SW 1271 (cell line): Measurements from ENCODE around the gene EIF3J.
A peak's percentile ranks its signal among the peaks of the same experiment; 100 is the strongest.
"Not testable (repeated sequence)": the region's sequence is repeated elsewhere in the genome, so short reads cannot be mapped to it uniquely, and the experiment has no call there.

Experiments
- DNase-seq, 2 experiments: peaks; one replicate each; lab custom pipeline; 2025; lab: John Stamatoyannopoulos, UW

EIF3J gene

DNA sequence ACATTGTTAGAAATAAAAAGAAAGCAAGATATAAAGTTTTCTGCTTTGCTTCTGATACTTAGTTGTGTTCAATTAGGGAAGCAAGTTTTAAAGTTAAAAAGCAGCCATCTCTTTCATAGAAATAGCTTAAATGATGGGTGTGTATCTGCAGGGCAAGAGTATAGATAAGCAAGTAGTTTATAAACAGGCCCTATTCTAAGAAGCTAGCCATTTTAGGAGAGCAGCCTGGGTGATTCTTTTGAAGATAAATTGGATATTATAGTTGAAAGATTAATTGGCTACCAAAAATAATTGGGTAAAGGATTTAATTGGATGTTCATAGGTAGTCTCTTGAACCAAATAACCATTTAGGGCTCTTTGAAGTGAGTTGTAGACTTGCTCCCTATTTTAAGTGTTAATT lies 5.6 kb downstream of the EIF3J start:
- DNase-seq: no peak

DNA sequence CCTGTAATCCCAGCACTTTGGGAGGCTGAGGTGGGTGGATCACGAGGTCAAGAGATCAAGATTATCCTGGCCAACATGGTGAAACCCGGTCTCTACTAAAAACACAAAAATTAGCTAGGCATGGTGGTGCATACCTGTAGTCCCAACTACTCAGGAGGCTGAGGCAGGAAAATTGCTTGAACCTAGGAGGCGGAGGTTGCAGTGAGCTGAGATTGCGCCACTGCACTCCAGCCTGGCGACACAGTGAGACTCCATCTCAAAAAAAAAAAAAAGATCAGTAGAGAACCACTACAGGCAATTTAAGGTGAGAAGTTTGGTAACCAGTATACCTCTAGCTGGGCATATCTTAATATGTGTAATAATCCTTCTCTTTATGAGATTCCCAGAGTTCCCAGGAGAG lies 7.8 kb downstream of the EIF3J start:
- DNase-seq: not testable (repeated sequence)

DNA sequence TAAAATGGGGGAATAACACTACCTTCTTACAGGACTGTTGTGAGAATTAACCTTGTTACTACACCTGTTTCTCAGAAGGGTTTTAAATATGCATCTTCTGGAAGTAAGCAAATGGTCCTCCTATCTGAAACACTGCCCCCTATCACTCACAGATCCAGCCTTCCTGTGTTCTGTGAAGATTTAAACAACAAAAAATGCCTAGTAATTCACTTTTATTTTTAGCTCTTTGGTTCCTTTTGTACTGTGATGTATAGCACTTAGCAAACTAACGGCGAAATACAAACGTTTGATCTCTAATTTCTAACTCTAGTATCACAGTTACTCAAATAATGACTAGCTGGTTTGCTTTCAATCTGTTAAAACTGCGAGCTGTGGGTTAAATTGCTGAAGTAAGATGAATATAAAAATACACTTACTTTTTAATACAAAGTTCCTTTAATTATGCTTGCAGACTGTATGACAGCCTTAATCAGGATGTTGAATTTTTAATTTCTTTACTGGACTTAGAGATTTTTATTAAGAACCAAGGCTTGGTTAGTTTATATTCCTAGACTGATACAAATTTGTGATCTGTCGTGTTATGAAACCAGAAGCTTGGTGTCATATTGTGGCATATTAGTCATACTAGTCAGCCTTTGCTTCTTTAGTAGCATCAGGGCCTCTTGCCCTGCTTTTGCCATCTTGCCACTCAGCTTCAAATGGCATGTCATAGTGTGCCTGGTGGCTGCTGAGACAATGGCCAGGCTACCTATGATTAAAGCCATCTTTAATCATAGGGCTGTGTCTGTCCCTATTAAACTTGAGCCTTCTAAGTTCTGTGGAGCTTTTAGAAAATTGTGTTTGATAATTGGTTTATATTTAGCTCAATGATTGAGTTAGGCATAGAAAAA lies 9.2 kb downstream of the EIF3J start:
- DNase-seq: peak in 1 of 2 experiments; percentile 16

DNA sequence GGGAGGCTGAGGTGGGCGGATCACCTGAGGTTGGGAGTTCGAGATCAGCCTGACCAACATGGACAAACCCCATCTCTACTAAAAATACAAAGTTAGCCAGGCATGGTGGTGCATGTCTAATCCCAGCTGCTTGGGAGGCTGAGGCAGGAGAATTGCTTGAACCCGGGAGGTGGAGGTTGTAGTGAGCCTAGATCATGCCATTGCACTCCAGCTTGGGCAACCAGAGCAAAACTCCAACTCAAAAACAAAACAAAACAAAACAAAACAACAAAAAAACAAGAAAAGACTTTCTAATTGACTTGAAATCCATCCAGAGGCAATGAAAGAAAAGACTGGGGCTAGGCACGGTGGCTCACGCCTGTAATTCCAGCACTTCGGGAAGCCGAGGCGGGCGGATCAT lies 12.2 kb downstream of the EIF3J start:
- DNase-seq: not testable (repeated sequence)

DNA sequence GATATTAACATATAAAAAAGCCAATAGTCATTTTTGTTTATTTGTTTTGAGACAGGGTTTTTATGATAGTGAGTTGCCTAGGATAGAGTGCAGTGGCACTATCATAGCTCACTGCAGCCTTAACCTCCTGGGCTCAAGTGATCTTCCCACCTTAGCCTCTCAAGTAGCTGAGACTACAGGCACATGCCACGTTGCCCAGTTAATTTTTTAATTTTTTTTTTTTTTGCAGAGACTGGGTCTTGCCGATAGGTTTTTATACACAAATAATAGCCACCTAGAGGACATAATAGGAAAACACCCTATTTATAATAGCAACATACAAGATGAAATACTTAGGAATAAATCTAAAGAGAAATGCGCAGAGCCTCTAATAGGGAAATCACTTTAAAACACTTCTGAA lies 13.3 kb downstream of the EIF3J start:
- peak in 1 of 2 experiments; percentile 45 for DNase-seq

DNA sequence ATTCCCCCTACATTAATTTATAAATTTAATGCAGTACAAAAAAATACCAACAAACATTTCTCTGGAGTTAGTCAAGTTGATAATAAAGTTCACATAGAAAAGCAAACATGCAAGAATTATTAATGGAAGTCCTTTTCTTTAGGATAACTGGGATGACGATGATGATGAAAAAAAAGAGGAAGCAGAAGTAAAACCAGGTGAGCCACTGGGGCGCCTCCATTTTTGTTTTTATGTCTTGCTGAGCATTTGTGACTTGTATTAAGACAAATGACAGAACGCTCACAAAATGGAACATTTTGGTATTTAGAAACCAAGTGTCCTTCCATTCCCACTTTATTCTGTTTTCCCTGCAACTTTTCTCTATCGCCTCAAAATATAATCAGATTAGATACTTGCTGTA lies 13.8 kb downstream of the EIF3J start:
- DNase-seq: no peak

DNA sequence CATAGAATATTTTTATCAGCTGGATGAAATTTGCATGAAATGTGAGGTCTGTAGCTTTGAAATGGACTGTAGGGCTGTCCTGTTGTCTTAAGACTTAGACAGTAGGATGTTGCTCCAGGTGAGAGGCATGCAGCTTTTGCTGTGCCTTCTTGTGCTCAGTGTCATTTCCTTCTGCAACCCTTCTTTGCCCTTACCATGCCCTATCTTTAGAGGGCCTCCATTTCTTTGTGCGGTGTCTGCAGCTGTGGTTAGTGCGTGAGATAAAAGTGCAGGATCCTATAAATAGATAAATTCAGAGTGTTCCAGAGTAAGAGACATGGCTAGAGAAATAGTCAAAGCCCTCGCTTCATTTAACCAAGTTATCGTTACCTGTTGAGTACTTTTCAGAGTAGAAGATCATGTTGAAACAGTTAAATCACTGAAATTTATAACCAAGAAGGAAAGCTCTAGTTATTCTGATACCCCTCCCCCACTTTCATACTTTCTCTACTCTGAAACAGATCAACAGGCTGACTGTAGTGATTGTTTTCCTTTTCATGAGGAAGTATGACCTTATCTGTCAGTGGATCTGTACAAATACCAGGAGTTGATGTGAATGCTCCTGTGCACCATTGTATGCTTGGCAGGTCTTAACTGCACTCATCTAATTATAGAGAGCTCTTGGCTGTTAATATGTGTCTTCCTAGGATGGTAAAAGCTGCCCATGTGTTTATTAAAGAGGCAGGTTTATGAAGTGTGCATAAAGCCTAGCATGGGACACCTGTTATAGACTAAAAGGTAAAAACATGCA lies 18.2 kb downstream of the EIF3J start:
- DNase-seq: no peak

DNA sequence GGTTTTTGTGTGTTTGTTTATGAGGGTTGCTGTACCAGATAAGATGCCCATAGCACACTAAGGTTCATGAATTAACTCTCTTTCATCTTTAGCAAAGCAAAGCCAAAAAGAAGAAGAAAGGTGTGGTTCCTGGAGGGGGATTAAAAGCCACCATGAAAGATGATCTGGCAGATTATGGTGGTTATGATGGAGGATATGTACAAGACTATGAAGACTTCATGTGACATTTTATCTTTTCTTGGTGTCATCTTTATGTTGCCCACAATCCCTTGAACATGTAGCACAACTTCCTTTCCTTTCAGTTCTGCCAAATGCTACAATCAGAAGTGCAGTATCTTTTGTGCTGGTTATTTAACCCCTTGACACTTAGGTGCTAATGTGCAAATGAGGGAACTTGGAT lies 24.0 kb downstream of the EIF3J start:
- not testable (repeated sequence) for DNase-seq

DNA sequence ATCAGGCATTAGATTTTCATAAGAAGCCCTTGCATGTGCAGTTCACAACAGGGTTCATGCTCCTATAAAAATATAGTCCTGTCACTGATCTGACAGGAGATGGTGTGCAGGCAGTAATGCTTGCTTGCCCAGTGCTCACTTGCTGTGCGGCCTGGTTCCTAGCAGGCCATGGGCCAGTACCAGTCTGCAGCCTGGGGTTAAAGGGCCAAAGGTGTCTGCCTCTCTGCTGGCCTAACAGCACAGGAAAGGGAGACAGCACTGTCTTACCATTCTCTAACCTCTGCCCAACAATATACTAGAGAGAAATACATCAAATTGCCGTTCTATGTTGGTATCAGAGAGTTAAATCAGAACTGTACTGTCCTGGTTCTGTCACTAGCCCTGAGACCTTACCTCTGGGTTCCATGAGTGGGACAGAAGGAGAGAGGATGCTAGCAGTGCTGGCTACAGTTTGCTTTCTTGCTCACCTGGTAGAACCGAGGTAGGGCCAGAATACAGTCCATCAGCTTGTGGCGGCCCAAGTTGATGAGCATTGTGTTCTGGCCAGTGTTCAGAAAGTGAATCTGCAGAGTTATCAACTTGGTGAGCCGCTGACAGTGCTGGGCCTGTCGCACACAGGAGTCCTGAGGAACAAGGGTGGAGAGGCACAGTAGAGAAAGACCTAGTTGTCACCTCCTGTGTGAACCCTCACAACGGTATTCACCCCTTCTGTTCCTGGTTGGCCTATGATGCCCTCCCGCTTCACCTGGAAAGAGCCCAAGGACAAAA lies 28.6 kb downstream of the EIF3J start:
- DNase-seq: no peak

DNA sequence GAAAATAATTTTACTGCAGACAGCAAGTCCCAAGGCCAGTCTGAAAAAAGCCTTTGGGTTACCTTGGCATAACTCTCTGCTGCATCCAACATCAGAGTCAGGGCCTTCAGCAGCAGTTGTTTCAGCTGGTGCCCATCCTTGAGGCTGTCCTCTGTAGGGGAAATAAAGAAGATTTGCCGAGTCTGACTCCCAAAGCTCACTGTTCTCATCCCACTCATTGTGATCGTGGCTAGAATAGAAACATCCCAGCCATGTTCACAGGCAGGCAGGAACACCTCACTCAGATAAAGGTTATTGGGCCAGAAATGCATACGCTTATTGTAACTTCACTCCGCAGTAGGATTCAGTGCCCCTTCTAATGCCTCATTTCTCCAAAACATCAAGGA lies 29.2 kb downstream of the EIF3J start:
- no peak for DNase-seq

DNA sequence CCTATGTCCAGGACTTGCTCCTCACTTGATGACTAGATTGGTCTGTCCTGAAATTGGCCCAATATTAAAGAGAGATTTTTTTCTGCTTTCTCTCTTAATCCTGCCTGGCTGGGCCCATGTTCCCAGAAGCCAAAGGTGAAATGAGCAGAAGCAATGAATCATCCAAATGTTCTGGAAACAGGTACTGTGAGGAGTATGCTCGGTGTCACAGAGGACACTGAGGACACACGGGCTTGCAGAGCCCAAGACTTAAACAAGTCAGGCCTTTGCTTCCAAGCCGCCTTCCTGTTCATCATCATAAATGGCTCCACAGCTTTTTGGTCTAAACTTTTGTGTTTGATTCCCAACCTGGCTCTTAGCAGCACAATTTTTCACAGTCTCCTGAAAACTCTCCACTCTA lies 31.4 kb downstream of the EIF3J start:
- no peak for DNase-seq

DNA sequence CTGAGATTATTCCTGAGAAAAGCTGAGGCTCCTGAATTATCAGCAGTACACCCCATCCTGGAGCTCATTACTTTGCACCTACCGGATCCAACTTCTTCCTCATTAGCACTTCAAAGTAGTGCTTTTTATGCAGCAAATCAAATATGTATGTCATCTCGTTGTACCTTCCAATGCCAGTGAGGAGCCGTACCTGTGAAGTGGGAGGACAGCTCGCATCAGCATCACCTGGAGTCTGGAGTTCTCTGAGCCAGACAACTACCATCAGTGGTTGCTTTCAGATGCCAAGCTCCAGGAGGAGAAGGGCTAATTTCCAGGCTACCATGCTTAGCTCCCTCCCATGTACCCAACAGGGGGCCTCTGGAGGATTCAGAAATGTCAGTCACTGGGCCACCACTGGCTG lies 32.4 kb downstream of the EIF3J start:
- no peak for DNase-seq

DNA sequence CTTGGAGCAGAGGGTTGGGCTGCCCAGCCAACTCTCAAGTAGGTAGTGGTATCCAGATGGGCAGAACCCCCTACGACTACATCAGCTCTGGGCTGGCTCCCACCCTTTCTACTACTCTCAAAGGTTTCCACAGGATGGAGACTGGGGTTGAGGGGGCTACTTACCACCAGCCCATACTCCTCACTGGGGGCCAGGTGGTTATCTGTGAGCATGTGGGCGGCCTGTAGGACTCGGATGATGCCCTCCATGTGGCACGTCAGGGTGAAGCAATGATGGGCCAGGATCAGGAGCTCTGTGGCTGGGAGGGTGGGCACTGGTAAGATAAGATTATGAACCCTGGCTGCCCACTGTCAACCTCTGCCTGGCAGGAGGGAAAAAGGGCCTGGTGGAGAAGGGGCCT lies 33.4 kb downstream of the EIF3J start:
- DNase-seq: no peak

DNA sequence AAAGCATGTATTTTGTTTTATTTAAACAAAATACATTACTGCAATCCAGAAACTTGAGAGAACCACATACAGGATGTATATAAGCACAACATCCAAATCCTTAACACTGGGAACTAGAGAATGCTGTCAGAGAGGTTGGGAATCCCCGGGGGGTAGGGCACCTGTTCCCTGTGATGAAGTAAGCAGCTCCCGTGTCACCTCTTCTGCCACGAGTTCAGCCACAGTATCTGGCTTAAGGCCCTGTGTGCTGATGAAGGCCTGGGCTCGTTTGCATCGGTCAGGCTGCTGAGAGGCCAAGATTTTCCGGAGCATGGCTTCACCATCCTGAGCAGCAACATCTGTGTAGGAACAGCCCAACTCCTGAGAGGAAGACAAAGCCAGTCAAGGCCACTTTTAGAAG lies 36.4 kb downstream of the EIF3J start:
- DNase-seq: no peak

DNA sequence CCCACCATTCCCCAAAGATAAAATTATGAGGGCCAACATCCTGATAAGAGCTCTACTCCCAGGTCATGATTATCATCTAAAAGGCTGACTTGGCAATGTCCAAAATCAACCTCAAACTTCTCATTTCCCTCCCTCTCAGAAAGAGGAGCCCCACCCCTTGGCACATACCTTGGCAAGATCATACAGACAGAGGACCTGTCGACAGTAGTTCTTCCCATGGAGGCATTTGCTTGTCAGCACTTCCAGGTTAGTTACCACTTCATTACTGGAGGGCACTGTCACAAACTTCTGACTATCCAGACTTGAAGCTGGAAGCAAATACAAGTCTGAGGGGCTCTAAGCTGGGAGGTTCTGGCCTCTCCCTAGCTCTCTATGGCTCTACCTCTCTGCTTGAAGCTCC lies 37.8 kb downstream of the EIF3J start:
- no peak for DNase-seq

DNA sequence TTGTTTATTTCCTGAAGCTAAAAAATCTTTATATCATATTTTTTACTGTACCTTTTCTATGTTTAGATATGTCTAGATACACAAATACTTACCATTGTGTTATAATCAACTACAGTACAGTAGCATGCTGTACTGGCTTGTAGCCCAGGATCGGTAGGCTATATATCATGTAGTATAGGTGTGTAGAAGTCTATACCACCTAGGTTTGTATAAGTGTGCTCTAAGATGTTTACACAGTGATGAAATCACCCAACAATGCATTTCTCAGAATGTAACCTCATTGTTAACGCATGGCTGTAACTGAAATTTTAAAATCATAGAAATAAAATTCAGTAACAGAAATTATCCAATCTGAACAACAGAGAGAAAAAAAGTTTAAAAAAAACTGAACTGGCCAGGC lies 43.2 kb downstream of the EIF3J start:
- DNase-seq: no peak

DNA sequence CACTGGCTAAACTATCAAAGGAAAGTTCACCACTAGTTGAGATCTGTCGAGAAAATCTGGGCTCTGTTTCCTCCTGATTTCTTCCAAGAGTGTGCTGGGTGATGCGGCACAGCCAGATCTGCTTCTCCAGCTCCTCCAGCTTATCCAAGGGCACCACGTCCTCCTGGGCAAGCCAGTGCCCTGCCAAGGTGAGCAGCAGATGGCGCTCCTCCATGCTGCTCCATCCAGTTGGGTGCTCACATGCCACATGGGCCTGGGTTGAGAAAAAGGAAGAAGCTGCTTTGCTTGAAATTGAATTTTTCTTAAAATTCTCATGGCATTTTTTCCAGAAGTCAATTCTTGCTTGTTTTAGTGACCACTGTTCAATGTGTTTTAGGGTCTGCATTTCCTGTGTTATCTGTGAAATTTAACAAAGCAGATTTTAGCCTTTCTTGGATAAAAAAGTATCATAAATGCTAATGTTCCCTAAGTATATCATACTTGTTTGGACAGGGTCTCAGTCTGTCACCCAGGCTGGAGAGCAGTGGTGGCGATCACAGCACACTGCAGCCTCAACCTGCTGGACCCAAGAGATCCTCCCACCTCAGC lies 47.3 kb downstream of the EIF3J start:
- DNase-seq: peak in 1 of 2 experiments; percentile 42

DNA sequence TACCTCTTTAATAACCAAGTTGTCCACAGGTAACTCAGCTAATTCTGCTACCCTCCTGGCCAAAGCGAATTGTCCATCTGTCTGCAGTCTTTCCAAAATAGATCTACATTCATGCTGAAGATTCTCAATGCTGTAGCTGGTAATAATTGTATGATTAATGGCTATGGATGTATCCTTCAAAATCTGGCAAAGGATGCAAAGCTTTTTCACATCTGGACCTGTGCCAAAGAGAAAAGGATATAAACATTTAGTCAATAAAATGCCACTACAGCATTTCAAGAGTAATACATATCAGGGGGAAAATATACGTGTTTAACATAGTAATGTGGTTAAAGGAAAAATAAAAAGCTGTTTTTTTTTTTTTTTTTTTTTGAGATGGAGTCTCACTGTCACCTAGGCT lies 48.7 kb downstream of the EIF3J start:
- DNase-seq: no peak

DNA sequence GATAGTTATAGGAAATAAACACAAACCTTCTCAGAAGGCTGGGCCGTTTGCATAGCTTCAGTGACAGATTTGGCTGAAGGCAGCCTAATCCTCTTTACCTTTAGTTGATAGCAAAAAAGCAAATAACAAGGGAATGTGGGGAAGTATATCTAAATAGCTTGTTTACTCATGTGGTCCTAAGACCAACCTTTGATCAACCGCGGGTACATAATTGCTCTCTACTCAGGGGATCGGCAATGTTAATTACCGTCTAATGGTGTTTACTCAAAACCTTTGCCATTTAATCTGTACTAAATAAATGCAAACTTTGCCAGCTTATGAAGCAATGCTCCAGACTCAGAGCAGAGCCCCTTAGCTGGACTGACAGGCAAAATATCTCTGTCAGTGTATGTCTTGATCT lies 51.6 kb downstream of the EIF3J start:
- DNase-seq: no peak

DNA sequence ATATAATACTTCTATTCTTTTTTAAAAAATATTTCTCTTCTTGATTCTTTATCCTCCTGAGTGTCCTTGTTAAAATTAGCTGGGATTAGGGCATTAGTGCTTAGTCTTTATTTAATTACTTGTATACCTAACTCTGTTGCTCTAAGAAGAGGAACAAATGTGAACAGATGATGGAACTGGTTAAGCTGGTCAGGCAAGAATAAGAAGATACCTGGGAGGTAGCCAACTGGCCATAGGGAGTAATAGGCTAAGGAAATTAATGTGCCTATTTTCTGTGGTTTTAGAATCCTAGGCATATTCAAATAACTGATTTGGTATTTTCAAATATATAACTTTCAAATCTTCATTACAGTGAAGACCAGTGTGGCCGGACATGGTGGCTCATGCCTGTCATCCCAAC lies 54.4 kb downstream of the EIF3J start:
- no peak for DNase-seq

DNA sequence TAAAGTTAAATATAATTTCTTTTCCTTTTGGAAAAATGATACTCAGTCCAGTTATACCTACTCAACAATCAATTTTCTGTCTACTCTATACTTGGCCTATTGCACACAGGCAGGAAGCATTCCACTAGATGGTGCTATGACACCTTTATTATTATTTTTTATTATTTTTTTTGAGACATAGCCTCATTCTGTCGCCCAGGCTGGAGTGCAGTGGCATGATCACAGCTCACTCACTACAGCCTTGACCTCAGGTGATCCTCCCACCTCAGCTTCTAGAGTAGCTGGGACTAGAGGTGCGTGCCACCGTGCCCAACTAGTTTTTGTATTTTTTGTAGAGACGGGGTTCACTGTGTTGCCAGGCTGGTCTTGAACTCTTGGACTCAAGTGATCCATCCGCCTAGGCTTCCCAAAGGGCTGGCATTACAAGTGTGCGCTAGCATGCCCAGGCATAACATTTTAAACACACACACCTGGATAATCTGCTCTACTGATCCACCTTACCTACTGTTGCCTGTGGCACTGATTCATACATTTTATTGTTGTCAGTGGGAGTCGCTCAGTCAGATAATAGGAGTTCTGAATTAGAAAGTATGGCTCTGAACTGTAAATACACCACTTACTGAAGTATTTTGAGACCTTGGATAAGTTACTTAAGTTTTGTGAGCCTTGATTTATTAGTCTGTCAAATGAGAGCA lies 56.2 kb downstream of the EIF3J start:
- peak in 1 of 2 experiments; percentile 18 for DNase-seq

DNA sequence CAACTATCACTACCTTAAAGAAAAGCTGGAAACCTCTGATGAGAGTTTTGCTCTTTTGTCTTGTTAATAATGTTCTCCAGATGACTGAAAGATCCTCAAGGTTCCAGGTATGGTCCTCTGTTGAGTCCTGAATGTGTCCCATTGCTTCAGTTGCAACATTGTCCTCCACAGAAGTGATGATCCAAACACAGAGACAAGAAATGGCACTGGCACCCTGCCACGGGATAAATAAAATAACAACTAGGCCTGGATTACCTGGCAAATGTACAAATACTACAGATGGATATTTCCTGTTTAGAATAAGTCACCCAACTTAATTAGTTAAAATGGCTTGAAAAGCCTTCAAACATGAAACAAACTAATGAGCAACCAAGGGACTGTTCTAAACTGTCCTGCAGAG lies 58.3 kb downstream of the EIF3J start:
- no peak for DNase-seq
